Activated CD4-positive, alpha-beta T cell treated with anti-CD3 and anti-CD28 coated beads for 24 hours (primary cell): ENCODE data around the gene CBLB.

ENCODE experiments used
- DNase-seq, 2 donors: peaks; one replicate each; pipeline ENCODE4 v3.0.0-alpha.2; 2020; ENCODE audit warnings: low read depth in 2 of 2

Gene CBLB

GRCh38 chr3:105619651-105620050, 249.2 kb downstream of the CBLB start:
- no peak for DNase-seq

- no peak for DNase-seq
Measured at GRCh38 chr3:105618556-105618955, 250.3 kb downstream of the CBLB start.

GRCh38 chr3:105616374-105617121, 252.3 kb downstream of the CBLB start:
- DNase-seq, result no peak

GRCh38 chr3:105615814-105616213, 253.0 kb downstream of the CBLB start:
- DNase-seq, result no peak

GRCh38 chr3:105614288-105615030, 254.4 kb downstream of the CBLB start:
- DNase-seq, result no peak

GRCh38 chr3:105613120-105613519, 255.7 kb downstream of the CBLB start:
- no peak for DNase-seq

GRCh38 chr3:105611304-105612192, 257.3 kb downstream of the CBLB start:
- DNase-seq, result no peak

- no peak for DNase-seq
Measured at GRCh38 chr3:105610473-105610872, 258.3 kb downstream of the CBLB start.

- DNase-seq, result no peak
Measured at GRCh38 chr3:105608623-105609022, 260.2 kb downstream of the CBLB start.

GRCh38 chr3:105606016-105606415, 262.8 kb downstream of the CBLB start:
- no peak for DNase-seq
